Measurements from ENCODE around the gene WAPL.
"Not testable (repeated sequence)": the region's sequence is repeated elsewhere in the genome, so short reads cannot be mapped to it uniquely, and the experiment has no call there.

Gene WAPL

GRCh38 chr10:86553639-86554038 lies 32.0 kb upstream of the WAPL start:
- peak in 1 of 2 donors; percentile 4 for DNase-seq (ENCODE audit: low read depth in 2 of 2)
- no peak for TF ChIP-seq CTCF (IDR thresholded peaks at IDR 0.05; ENCODE audit: low read depth, low read length)
- H3K4me3 ChIP-seq (replicated peaks in 1 of 2; ENCODE audit: low read depth in 2 of 2, low read length in 2 of 2) = no peak overlapping the region

- TF ChIP-seq CTCF (IDR thresholded peaks at IDR 0.05; ENCODE audit: low read depth, low read length) = no peak
- no peak for DNase-seq (ENCODE audit: low read depth in 2 of 2)
Measured at GRCh38 chr10:86553213-86553612, 31.6 kb upstream of the WAPL start.

GRCh38 chr10:86547296-86547695 lies 25.7 kb upstream of the WAPL start:
- H3K4me3 ChIP-seq (replicated peaks in 1 of 2; ENCODE audit: low read depth in 2 of 2, low read length in 2 of 2) = no peak overlapping the region
- DNase-seq (ENCODE audit: low read depth in 2 of 2) = no peak
- no peak for TF ChIP-seq CTCF (IDR thresholded peaks at IDR 0.05; ENCODE audit: low read depth, low read length)

More at GRCh38 chr10:86553213-86553612, 31.6 kb upstream of the WAPL start:
- H3K4me3 ChIP-seq (replicated peaks in 1 of 2; ENCODE audit: low read depth in 2 of 2, low read length in 2 of 2) = no peak overlapping the region

- no peak overlapping the region for H3K4me3 ChIP-seq (replicated peaks in 1 of 2; ENCODE audit: low read depth in 2 of 2, low read length in 2 of 2)
- TF ChIP-seq CTCF (IDR thresholded peaks at IDR 0.05; ENCODE audit: low read depth, low read length) = no peak
- DNase-seq (ENCODE audit: low read depth in 2 of 2) = no peak
Measured at GRCh38 chr10:86545101-86545500, 23.5 kb upstream of the WAPL start.

- no peak for TF ChIP-seq CTCF (IDR thresholded peaks at IDR 0.05; ENCODE audit: low read depth, low read length)
- H3K4me3 ChIP-seq (replicated peaks in 1 of 2; ENCODE audit: low read depth in 2 of 2, low read length in 2 of 2) = no peak overlapping the region
- DNase-seq (ENCODE audit: low read depth in 2 of 2) = no peak
Measured at GRCh38 chr10:86540016-86540415, 18.4 kb upstream of the WAPL start.

- H3K4me3 ChIP-seq (replicated peaks in 1 of 2; ENCODE audit: low read depth in 2 of 2, low read length in 2 of 2) = no peak overlapping the region
- TF ChIP-seq CTCF (IDR thresholded peaks at IDR 0.05; ENCODE audit: low read depth, low read length) = no peak
- DNase-seq (ENCODE audit: low read depth in 2 of 2) = no peak
Measured at GRCh38 chr10:86538547-86538946, 17.0 kb upstream of the WAPL start.

- DNase-seq (ENCODE audit: low read depth in 2 of 2); H3K4me3 ChIP-seq (replicated peaks in 1 of 2; ENCODE audit: low read depth in 2 of 2, low read length in 2 of 2): not testable (repeated sequence)
Measured at GRCh38 chr10:86538040-86538439, 16.4 kb upstream of the WAPL start.
